GM21367 (cell line): ENCODE results near the gene PCSK1N.

Source experiments
- ATAC-seq: cut with Tn5 transposase; IDR thresholded peaks from one replicate; pipeline ENCODE4 v1.9.1; 2021; ENCODE audit not compliant: unreplicated experiment

Gene PCSK1N

DNA sequence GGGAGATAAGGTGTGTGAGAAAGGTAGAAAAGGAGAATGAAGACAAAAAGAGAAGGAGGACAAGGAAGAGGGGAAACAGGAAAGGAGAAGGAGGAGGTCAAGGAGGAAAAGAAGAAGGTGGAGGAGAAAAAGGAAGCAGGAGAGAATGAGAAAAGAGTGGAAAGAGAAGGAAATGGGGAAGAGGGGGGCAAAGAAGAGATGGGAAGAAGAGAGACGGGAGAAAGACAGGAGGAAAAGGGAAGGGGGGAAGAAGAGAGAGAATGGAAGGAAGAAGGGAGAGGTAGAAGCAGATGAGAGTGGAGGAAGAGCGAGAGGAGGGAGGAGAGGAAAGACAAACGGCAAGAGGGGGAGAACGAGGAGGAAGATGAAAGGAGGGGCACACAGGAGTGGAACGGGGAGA lies 44.9 kb downstream of the PCSK1N start:
- no peak for ATAC-seq

- no peak for ATAC-seq
Measured at GRCh38 chrX:48789366-48790220, 45.8 kb downstream of the PCSK1N start.

GRCh38 chrX:48787505-48788443 lies 47.6 kb downstream of the PCSK1N start:
- no peak for ATAC-seq

GRCh38 chrX:48786825-48787504 lies 48.4 kb downstream of the PCSK1N start:
- no peak for ATAC-seq

- no peak for ATAC-seq
Measured at GRCh38 chrX:48786341-48786800, 49.0 kb downstream of the PCSK1N start, which contains the start of gene GATA1. Gene GATA1, plus strand, starts transcription at chrX:48786590. Its CDS starts 4,520 bp downstream, at chrX:48791110.

GRCh38 chrX:48785540-48786214 lies 49.7 kb downstream of the PCSK1N start:
- ATAC-seq: no peak

DNA sequence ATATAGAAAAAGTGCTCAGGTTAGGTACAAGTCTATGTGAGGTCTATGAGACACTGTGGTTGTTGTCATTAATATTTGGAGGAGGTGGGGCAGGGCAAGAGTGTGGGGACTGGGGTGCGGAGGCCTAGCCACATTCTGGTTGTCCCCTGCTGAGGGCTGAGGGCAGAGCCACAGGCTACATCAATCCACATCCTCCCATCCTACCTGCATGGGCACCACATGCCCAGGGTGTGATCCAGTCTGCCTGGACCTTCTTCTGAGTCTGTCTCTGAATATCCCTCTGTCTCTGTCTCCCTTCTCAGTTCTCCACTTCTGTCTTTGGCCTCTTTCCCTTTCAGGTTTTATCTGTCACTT lies 50.2 kb downstream of the PCSK1N start:
- ATAC-seq: no peak

DNA sequence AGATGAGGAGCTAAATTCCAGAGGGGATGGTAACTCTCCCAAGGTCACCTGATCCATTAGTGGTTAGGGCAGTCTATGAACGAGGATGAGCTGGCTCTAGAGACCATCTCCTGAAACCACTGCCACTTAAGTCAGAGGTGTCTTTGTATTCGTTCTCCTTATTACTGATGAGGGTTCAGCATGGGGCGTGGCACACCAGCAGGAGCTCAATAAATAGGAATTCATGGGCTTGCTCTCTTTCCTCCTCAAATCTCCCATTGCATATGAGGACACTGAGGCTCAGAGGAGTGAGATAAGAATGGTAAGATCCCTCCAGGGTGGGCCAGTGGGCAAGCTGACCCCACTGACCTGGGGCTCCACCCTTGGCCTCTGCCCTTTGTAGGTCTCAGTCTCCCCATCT lies 50.7 kb downstream of the PCSK1N start:
- no peak for ATAC-seq

- ATAC-seq: no peak
Measured at GRCh38 chrX:48782795-48783194, 52.6 kb downstream of the PCSK1N start.

DNA sequence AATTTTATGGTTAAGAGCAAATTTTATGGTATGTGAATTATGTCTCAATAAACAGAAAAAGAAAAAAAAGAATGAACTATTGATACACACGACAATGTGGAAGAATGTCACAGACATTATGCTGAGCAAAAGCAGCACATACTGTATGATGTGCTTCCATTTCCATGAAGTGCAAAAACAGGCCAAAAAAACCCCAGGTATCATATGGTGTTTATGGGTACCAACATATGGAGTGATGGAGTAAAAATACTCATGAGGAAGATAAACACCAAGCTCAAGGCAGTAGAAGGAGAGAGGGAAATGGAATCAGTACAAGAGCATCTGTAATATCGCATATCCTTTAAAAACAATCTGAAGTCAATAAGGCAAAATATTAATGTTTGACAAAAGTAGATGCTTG lies 53.2 kb downstream of the PCSK1N start:
- no peak for ATAC-seq

DNA sequence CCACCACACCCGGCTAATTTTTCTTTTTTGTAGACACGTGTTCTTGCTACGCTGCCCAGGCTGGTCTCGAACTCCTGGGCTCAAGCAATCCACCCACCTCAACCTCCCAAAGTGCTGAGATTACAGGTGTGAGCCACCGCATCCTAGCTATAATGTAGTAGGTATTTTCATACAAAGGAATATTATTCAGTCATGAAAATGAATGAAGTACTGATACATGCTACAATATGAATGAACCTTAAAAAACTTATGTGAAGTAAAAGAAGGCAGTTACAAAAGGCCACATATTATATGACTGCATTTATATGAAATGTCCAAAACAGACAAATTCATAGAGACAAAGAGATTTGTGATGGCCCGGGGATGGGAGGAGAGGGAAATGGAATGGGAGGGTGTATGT lies 53.7 kb downstream of the PCSK1N start:
- ATAC-seq: no peak
